Mesodermal cell (in vitro differentiated cells): Measurements from ENCODE around the gene F2R. TPM values are rescaled to one million over a fixed set of nuclear protein-coding genes. Genes with fewer than 3 reads are reported as not detected.

Experiments
- H3K27ac ChIP-seq: 2 replicates; pipeline ENCODE4 v1.7.0; 2013; ENCODE audit warnings: mild to moderate bottlenecking, low read depth, low read length, moderate library complexity; ENCODE audit not compliant: severe bottlenecking
- H3K36me3 ChIP-seq: 2 replicates; pipeline ENCODE4 v1.7.1; 2013; ENCODE audit warnings: mild to moderate bottlenecking, low read length, moderate library complexity; ENCODE audit not compliant: control insufficient read depth, insufficient read depth
- H3K4me1 ChIP-seq: one replicate; pipeline ENCODE4 v1.7.1; 2013; ENCODE audit warnings: mild to moderate bottlenecking, low read length; ENCODE audit not compliant: insufficient read depth, control insufficient read depth, poor library complexity, severe bottlenecking
- H3K4me3 ChIP-seq: 2 replicates; pipeline ENCODE4 v1.7.0; 2013; ENCODE audit warnings: low read length, control low read depth, mild to moderate bottlenecking; ENCODE audit not compliant: insufficient read depth, poor library complexity, severe bottlenecking; ENCODE audit errors: extremely low read depth
- H3K9me3 ChIP-seq: 2 replicates; pipeline ENCODE4 v1.7.1; 2013; ENCODE audit warnings: mild to moderate bottlenecking, low read length, moderate library complexity; ENCODE audit not compliant: control insufficient read depth
- WGBS, 2 experiments: methylation state at CpG; one replicate each; pipeline ENCODE4 v1.1.5; 2013; ENCODE audit warnings: missing lambda C conversion rate in 2 of 2; ENCODE audit not compliant: insufficient coverage in 2 of 2; 5-methylcytosine and 5-hydroxymethylcytosine counted together
- polyA plus RNA-seq, 2 experiments: library from polyadenylated mRNA; stranded (reverse); fragments of 50-300 nt; gene quantifications; one replicate each; pipeline ENCODE4 v1.2.3, GENCODE V29; 2013

The F2R gene
- 173 TPM for polyA plus RNA-seq (2013, experiment 1 of 2)
- polyA plus RNA-seq (2013, experiment 2 of 2): 138 TPM

GRCh38 chr5:76715736-76716455 lies at the start of gene F2R:
TSS of gene F2R (plus strand) at chr5:76716126. CDS start at chr5:76716308, 182 bp downstream.
- H3K9me3 ChIP-seq: no peaks in the 10 kb centered on the region
- peaks cover 5% of the 10 kb centered on the region for H3K36me3 ChIP-seq
- H3K4me3 ChIP-seq: peak within 1 kb of the TSS; percentile 89
- peak within 1 kb of the TSS; percentile 50 for H3K27ac ChIP-seq
- peaks cover 11% of the 10 kb centered on the region for H3K4me1 ChIP-seq
- 0% methylated on average over 56 to 70 of the region's 82 CpGs for WGBS, 2 experiments

DNA sequence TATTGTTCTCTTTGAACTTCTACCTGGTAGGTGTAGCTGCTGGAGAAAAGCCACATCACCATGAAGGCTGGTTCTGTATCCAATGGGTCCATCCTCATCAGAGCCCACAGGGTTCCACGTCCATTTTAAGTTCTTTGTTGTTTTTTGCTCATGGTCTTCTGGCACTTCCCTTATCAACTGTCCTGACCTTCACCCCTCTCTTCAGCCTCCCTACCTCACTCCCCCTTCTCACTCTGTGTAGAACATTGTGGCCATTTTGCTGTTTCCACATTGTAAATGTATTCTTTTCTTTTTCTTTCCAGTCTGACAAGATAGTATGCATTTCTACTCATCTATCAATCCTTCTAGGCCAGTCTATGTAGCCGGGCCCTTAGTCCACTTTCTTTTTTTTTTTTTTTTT lies 48.4 kb upstream of the F2R start:
- Histone ChIP-seq H3K4me3 (no peak overlapping the region), H3K27ac (no peak overlapping the region), H3K36me3 (no peaks in the 10 kb centered on the region), H3K9me3 (no peaks in the 10 kb centered on the region), H3K4me1 (no peaks in the 10 kb centered on the region)
- WGBS, 2 experiments: 86% methylated on average over 1 of the region's 2 CpGs

DNA sequence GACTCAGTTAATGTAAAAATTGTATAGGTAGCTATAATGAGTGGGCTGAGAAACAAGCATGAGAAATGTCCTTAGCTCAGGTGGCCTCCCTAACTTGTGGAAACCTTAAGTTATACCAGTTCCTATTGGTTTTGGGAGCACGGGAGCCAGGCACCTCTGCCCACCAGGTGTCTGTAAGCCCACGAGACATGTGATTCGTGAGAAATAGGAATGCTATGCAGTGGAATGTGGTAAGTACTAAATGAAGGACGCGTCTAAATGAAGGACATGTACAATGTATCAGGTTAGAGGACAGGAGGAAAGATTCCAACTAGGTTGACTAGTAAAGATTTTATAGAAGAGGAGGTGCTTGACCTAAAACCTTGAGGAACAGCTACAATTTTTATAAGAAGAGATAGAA lies 46.7 kb upstream of the F2R start:
- H3K27ac ChIP-seq: no peak overlapping the region
- 89 to 94% methylated on average over 5 of the region's 5 CpGs for WGBS, 2 experiments
- H3K4me1 ChIP-seq: no peaks in the 10 kb centered on the region

DNA sequence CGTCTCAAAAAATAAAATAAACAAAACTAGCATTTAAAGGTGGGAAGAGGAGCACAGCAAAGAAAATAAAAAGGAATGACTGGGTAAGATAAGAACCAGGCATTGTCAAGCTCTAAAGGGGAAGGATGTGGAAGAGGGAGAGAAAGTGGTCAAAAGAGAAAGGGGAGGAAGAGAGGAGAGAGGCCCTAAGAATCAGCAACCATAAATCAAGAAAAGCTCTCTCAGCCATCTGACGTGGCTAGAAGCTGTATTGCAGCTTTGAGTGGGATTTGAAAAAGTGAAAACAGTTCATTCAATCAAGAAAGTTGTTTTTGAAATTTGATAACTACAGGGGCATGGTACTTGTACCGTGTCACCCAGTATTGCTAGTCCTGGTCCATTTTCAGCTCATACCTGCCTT lies 45.4 kb upstream of the F2R start:
- H3K9me3 ChIP-seq: no peaks in the 10 kb centered on the region
- H3K27ac ChIP-seq: no peak overlapping the region
- 91 to 100% methylated on average over 1 of the region's 3 CpGs for WGBS, 2 experiments
- H3K36me3 ChIP-seq: no peaks in the 10 kb centered on the region
- no peaks in the 10 kb centered on the region for H3K4me1 ChIP-seq
- H3K4me3 ChIP-seq: no peak overlapping the region

More for the DNA sequence above, 46.7 kb upstream of the F2R start:
- no peak overlapping the region for H3K4me3 ChIP-seq
- no peaks in the 10 kb centered on the region for H3K9me3 ChIP-seq
- H3K36me3 ChIP-seq: no peaks in the 10 kb centered on the region

- no peak overlapping the region for H3K4me3 ChIP-seq
- WGBS, 2 experiments: 92 to 100% methylated on average over 1 of the region's 2 CpGs
- H3K9me3 ChIP-seq: no peaks in the 10 kb centered on the region
- no peaks in the 10 kb centered on the region for H3K36me3 ChIP-seq
- no peak overlapping the region for H3K27ac ChIP-seq
- no peaks in the 10 kb centered on the region for H3K4me1 ChIP-seq
Observed at GRCh38 chr5:76672242-76672641, 43.7 kb upstream of the F2R start.

GRCh38 chr5:76673125-76673524 lies 42.8 kb upstream of the F2R start:
- H3K27ac ChIP-seq: no peak overlapping the region
- no peak overlapping the region for H3K4me3 ChIP-seq
- H3K36me3 ChIP-seq: no peaks in the 10 kb centered on the region
- H3K9me3 ChIP-seq: no peaks in the 10 kb centered on the region
- no peaks in the 10 kb centered on the region for H3K4me1 ChIP-seq

- Histone ChIP-seq H3K4me3 (no peak overlapping the region), H3K27ac (no peak overlapping the region), H3K9me3 (no peaks in the 10 kb centered on the region), H3K36me3 (no peaks in the 10 kb centered on the region), H3K4me1 (no peaks in the 10 kb centered on the region)
- 93 to 100% methylated on average over 3 to 5 of the region's 8 CpGs for WGBS, 2 experiments
Observed at GRCh38 chr5:76674330-76675066, 41.4 kb upstream of the F2R start.

- Histone ChIP-seq H3K27ac (no peak overlapping the region), H3K9me3 (no peaks in the 10 kb centered on the region), H3K4me1 (no peaks in the 10 kb centered on the region), H3K36me3 (no peaks in the 10 kb centered on the region), H3K4me3 (no peak overlapping the region)
- no CpG with 5 or more reads among the region's 1 CpG for WGBS, 2 experiments
Observed at GRCh38 chr5:76675364-76675763, 40.6 kb upstream of the F2R start.

GRCh38 chr5:76677849-76678472 lies 38.0 kb upstream of the F2R start:
- Histone ChIP-seq H3K27ac (no peak overlapping the region), H3K4me3 (no peak overlapping the region), H3K36me3 (no peaks in the 10 kb centered on the region), H3K9me3 (no peaks in the 10 kb centered on the region), H3K4me1 (no peaks in the 10 kb centered on the region)
- 90% methylated on average over 2 of the region's 8 CpGs; no CpG with 5 or more reads in 1 of the 2 experiments for WGBS, 2 experiments

- Histone ChIP-seq H3K36me3 (no peaks in the 10 kb centered on the region), H3K9me3 (no peaks in the 10 kb centered on the region), H3K4me1 (no peaks in the 10 kb centered on the region), H3K27ac (no peak overlapping the region), H3K4me3 (no peak overlapping the region)
- 84 to 93% methylated on average over 3 of the region's 3 CpGs for WGBS, 2 experiments
Observed at GRCh38 chr5:76679231-76679630, 36.7 kb upstream of the F2R start.
